Measurements from ENCODE around the gene DOCK2.

DOCK2 gene

GRCh38 chr5:169870211-169870610 is 233.1 kb downstream of the DOCK2 start:
- H3K27me3 ChIP-seq (replicated peaks; ENCODE audit: insufficient read depth, low read length) = no peaks in the 10 kb centered on the region

DNA sequence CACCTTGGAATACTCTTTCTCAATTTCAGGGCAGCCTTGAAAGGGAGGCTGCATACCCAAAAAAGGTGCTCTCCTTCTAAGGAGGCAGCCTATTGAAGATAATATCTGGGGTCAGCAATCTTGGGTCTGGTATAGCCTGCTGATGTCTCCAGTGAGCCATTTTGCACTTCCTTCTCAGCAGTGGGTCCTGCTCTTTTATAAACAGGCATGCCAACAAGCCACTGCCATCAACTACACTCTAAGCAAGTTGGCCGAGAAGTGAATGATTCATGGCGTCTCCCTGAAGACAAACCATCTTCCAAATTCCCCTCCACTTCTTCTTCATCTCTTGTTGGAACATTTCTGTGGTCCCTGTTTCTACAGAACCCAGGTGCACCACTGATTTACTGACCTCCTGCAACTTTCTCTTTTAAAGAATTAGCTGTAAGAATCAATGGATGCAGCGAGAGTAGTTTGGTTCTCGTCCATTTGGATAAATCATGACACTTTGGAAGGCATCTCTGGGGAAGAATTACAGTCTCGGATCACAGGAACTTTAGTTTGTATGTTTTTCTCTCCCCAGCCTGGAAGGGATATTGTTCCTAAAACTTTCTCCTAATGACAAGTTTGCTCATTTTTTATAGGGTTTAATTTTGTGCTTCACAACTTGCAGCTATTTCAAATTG is 234.9 kb downstream of the DOCK2 start:
- Histone ChIP-seq H3K27me3 (replicated peaks; ENCODE audit: insufficient read depth, low read length) (no peaks in the 10 kb centered on the region), H3K79me2 (ENCODE audit: low read length) (no peaks in the 10 kb centered on the region), H3K36me3 (replicated peaks; ENCODE audit: insufficient read depth, low read length) (no peaks in the 10 kb centered on the region), H3K27ac (ENCODE audit: low read length) (no peak overlapping the region), H3K4me3 (ENCODE audit: low read length) (no peak overlapping the region), H3K9me2 (replicated peaks; ENCODE audit: insufficient read depth, low read length) (no peaks in the 10 kb centered on the region), H3K4me1 (ENCODE audit: low read length) (no peaks in the 10 kb centered on the region), H2AFZ (ENCODE audit: low read length) (no peak overlapping the region), H3F3A (ENCODE audit: insufficient read depth, low read length) (no peaks in the 10 kb centered on the region), H3K4me2 (ENCODE audit: low read depth, low read length) (no peak overlapping the region), H3K9me3 (replicated peaks; ENCODE audit: insufficient read depth, low read length) (no peaks in the 10 kb centered on the region), H3K9ac (ENCODE audit: low read length) (no peak overlapping the region), H4K20me1 (ENCODE audit: insufficient read depth, low read length) (no peaks in the 10 kb centered on the region)
- no peak for DNase-seq
- no peak for TF ChIP-seq EZH2phosphoT487 (IDR thresholded peaks at IDR 0.05; ENCODE audit: low read length)
- no peak for TF ChIP-seq EZH2 (optimal IDR thresholded peaks at IDR 0.05; ENCODE audit: low read depth, low read length)
- TF ChIP-seq CTCF (IDR thresholded peaks at IDR 0.05; ENCODE audit: low read length) = no peak

More at GRCh38 chr5:169870211-169870610, 233.1 kb downstream of the DOCK2 start:
- Histone ChIP-seq H3K27ac (ENCODE audit: low read length) (no peak overlapping the region), H3K4me1 (ENCODE audit: low read length) (0 out of 2 replicates have a peak, but pooled peaks cover 5% of the 10 kb centered on the region), H3K4me3 (ENCODE audit: low read length) (no peak overlapping the region), H3F3A (ENCODE audit: insufficient read depth, low read length) (no peaks in the 10 kb centered on the region), H3K9me2 (replicated peaks; ENCODE audit: insufficient read depth, low read length) (no peaks in the 10 kb centered on the region), H3K4me2 (ENCODE audit: low read depth, low read length) (no peak overlapping the region), H3K79me2 (ENCODE audit: low read length) (no peaks in the 10 kb centered on the region), H2AFZ (ENCODE audit: low read length) (no peak overlapping the region), H3K36me3 (replicated peaks; ENCODE audit: insufficient read depth, low read length) (no peaks in the 10 kb centered on the region), H3K9ac (ENCODE audit: low read length) (no peak overlapping the region), H3K9me3 (replicated peaks; ENCODE audit: insufficient read depth, low read length) (no peaks in the 10 kb centered on the region), H4K20me1 (ENCODE audit: insufficient read depth, low read length) (no peaks in the 10 kb centered on the region)
- DNase-seq = no peak
- TF ChIP-seq EZH2 (optimal IDR thresholded peaks at IDR 0.05; ENCODE audit: low read depth, low read length) (no peak), EZH2phosphoT487 (IDR thresholded peaks at IDR 0.05; ENCODE audit: low read length) (no peak), CTCF (IDR thresholded peaks at IDR 0.05; ENCODE audit: low read length) (no peak)

- H2AFZ ChIP-seq (ENCODE audit: low read length) = no peak overlapping the region
- no peaks in the 10 kb centered on the region for H3K9me2 ChIP-seq (replicated peaks; ENCODE audit: insufficient read depth, low read length)
- no peak overlapping the region for H3K4me3 ChIP-seq (ENCODE audit: low read length)
- H4K20me1 ChIP-seq (ENCODE audit: insufficient read depth, low read length) = no peaks in the 10 kb centered on the region
- H3K4me1 ChIP-seq (ENCODE audit: low read length) = no peaks in the 10 kb centered on the region
- H3K79me2 ChIP-seq (ENCODE audit: low read length) = no peaks in the 10 kb centered on the region
- H3K36me3 ChIP-seq (replicated peaks; ENCODE audit: insufficient read depth, low read length) = no peaks in the 10 kb centered on the region
- H3K4me2 ChIP-seq (ENCODE audit: low read depth, low read length) = no peak overlapping the region
- H3K27me3 ChIP-seq (replicated peaks; ENCODE audit: insufficient read depth, low read length) = no peaks in the 10 kb centered on the region
- no peak for DNase-seq
- TF ChIP-seq EZH2phosphoT487 (IDR thresholded peaks at IDR 0.05; ENCODE audit: low read length) (no peak), EZH2 (optimal IDR thresholded peaks at IDR 0.05; ENCODE audit: low read depth, low read length) (no peak), CTCF (IDR thresholded peaks at IDR 0.05; ENCODE audit: low read length) (no peak)
- no peaks in the 10 kb centered on the region for H3F3A ChIP-seq (ENCODE audit: insufficient read depth, low read length)
- no peak overlapping the region for H3K27ac ChIP-seq (ENCODE audit: low read length)
- H3K9me3 ChIP-seq (replicated peaks; ENCODE audit: insufficient read depth, low read length) = no peaks in the 10 kb centered on the region
- no peak overlapping the region for H3K9ac ChIP-seq (ENCODE audit: low read length)
These were observed 236.6 kb downstream of the DOCK2 start for GRCh38 chr5:169873642-169874041.

Data from MM.1S (cell line).